Liver (tissue), 9 donors: ENCODE results near the gene PLS1. TPM values are rescaled to one million over a fixed set of nuclear protein-coding genes. Genes with fewer than 3 reads are reported as not detected.

ENCODE experiments used
- DNase-seq: peaks from one replicate; pipeline ENCODE4 v3.0.0-alpha.2; 2017; ENCODE audit warnings: low spot score
- H3K27ac ChIP-seq, 2 donors: one replicate each; pipeline ENCODE4 v1.7.0; 2013; ENCODE audit warnings: inconsistent platforms in 2 of 2, low read length in 2 of 2, control low read depth in 1 of 2, low read depth in 1 of 2, mild to moderate bottlenecking in 1 of 2
- H3K27me3 ChIP-seq, 4 donors: one replicate each; pipeline versions ENCODE4 v1.6.1 to v1.7.0; 2013; ENCODE audit warnings: low read length in 3 of 4, inconsistent platforms in 1 of 4, mild to moderate bottlenecking in 1 of 4, moderate library complexity in 1 of 4; ENCODE audit not compliant: control insufficient read depth in 4 of 4, insufficient read depth in 4 of 4
- H3K36me3 ChIP-seq, 4 donors: one replicate each; pipeline versions ENCODE4 v1.6.1 to v1.7.0; 2013; ENCODE audit warnings: low read length in 3 of 4, mild to moderate bottlenecking in 3 of 4, low read depth in 1 of 4, moderate library complexity in 1 of 4; ENCODE audit not compliant: control insufficient read depth in 4 of 4, insufficient read depth in 3 of 4
- H3K4me1 ChIP-seq, 4 donors: one replicate each; pipeline versions ENCODE4 v1.6.1 to v1.7.0; 2013; ENCODE audit warnings: low read length in 3 of 4, mild to moderate bottlenecking in 3 of 4, moderate library complexity in 1 of 4; ENCODE audit not compliant: control insufficient read depth in 4 of 4, insufficient read depth in 4 of 4
- H3K4me3 ChIP-seq, 3 donors: one replicate each; pipeline versions ENCODE4 v1.6.1 to v1.7.0; 2013; ENCODE audit warnings: low read length in 3 of 3, control low read depth in 1 of 3, low read depth in 1 of 3, mild to moderate bottlenecking in 1 of 3
- H3K9ac ChIP-seq, 2 donors: one replicate each; pipeline ENCODE4 v1.7.0; 2013; ENCODE audit warnings: low read length in 2 of 2, mild to moderate bottlenecking in 2 of 2, moderate library complexity in 2 of 2, control low read depth in 1 of 2, low read depth in 1 of 2
- H3K9me3 ChIP-seq, 4 donors: one replicate each; pipeline versions ENCODE4 v1.6.1 to v1.7.0; 2013; ENCODE audit warnings: low read length in 3 of 4; ENCODE audit not compliant: control insufficient read depth in 4 of 4
- ATF3 ChIP-seq: IDR thresholded peaks from 2 replicates; pipeline ENCODE4 v1.6.1; 2016; ENCODE audit warnings: antibody characterized with exemption
- CTCF ChIP-seq: fragments of 150-350 bp; IDR thresholded peaks from 2 replicates; pipeline ENCODE4 v1.5.1; 2017; ENCODE audit warnings: improper control_type of control experiment, low read depth, low read length; ENCODE audit not compliant: missing input control
- EGR1 ChIP-seq, 2 donors: IDR thresholded peaks; 2 replicates each; pipeline ENCODE4 v1.6.1; 2016 to 2018; ENCODE audit warnings: antibody characterized with exemption in 2 of 2, low read depth in 2 of 2
- FOXA1 ChIP-seq: IDR thresholded peaks from 2 replicates; pipeline ENCODE4 v1.6.1; 2016; ENCODE audit warnings: antibody characterized with exemption
- FOXA2 ChIP-seq: IDR thresholded peaks from 2 replicates; pipeline ENCODE4 v1.6.1; 2016; ENCODE audit warnings: antibody characterized with exemption
- GABPA ChIP-seq, 2 donors: IDR thresholded peaks in 1 of 2; conservative IDR thresholded peaks in 1 of 2; 2 replicates each; pipeline ENCODE4 v1.6.1; 2016; ENCODE audit warnings: antibody characterized with exemption in 2 of 2, mild to moderate bottlenecking in 1 of 2, moderate library complexity in 1 of 2
- HNF4A ChIP-seq, 2 donors: conservative IDR thresholded peaks; 2 replicates each; pipeline ENCODE4 v1.6.1; 2016; ENCODE audit warnings: antibody characterized with exemption in 2 of 2, mild to moderate bottlenecking in 2 of 2
- HNF4G ChIP-seq: IDR thresholded peaks from 2 replicates; pipeline ENCODE4 v1.6.1; 2016; ENCODE audit warnings: antibody characterized with exemption
- JUND ChIP-seq, 2 donors: IDR thresholded peaks; 2 replicates each; pipeline ENCODE4 v1.6.1; 2016; ENCODE audit warnings: antibody characterized with exemption in 2 of 2
- MAX ChIP-seq: IDR thresholded peaks from 2 replicates; pipeline ENCODE4 v1.6.1; 2016; ENCODE audit warnings: antibody characterized with exemption
- NR2F2 ChIP-seq: IDR thresholded peaks from 2 replicates; pipeline ENCODE4 v1.6.1; 2016; ENCODE audit warnings: antibody characterized with exemption
- RAD21 ChIP-seq, 2 donors: IDR thresholded peaks; 2 replicates each; pipeline ENCODE4 v1.6.1; 2016; ENCODE audit warnings: antibody characterized with exemption in 2 of 2, mild to moderate bottlenecking in 2 of 2
- REST ChIP-seq: IDR thresholded peaks from 2 replicates; pipeline ENCODE4 v1.6.1; 2016; ENCODE audit warnings: antibody characterized with exemption, mild to moderate bottlenecking
- RXRA ChIP-seq, 2 donors: IDR thresholded peaks; 2 replicates each; pipeline ENCODE4 v1.6.1; 2017 to 2018; ENCODE audit warnings: antibody characterized with exemption in 2 of 2, mild to moderate bottlenecking in 1 of 2
- SP1 ChIP-seq: IDR thresholded peaks from 2 replicates; pipeline ENCODE4 v1.6.1; 2018; ENCODE audit warnings: antibody characterized with exemption, mild to moderate bottlenecking
- TAF1 ChIP-seq: conservative IDR thresholded peaks from 2 replicates; pipeline ENCODE4 v1.6.1; 2016; ENCODE audit warnings: antibody characterized with exemption, mild to moderate bottlenecking
- YY1 ChIP-seq: IDR thresholded peaks from 2 replicates; pipeline ENCODE4 v1.6.1; 2016; ENCODE audit warnings: antibody characterized with exemption, mild to moderate bottlenecking
- WGBS: extraction: QIAGEN DNeasy Blood & Tissue Kit; methylation state at CpG from one replicate; pipeline ENCODE4 v1.1.7; 2013; 5-methylcytosine and 5-hydroxymethylcytosine counted together
- polyA plus RNA-seq, 2 donors: library from polyadenylated mRNA; stranded (reverse) in 1 of 2; unstranded in 1 of 2; fragments of 200-250 nt in 1 of 2; fragments of >200 nt in 1 of 2; fragmentation: Nextera tagmentation in 1 of 2; extraction: Ambion mirVana in 1 of 2; gene quantifications; one replicate each; pipeline versions ENCODE4 v1.2.1 to v1.2.3, GENCODE V29; 2013 to 2015
- total RNA-seq, 2 donors: library from RNA; depleted of rRNA; stranded (reverse); fragments of >200 nt; gene quantifications; one replicate each; pipeline ENCODE4 v1.2.3, GENCODE V29; 2014
- TF ChIP-seq, protein P1 (sequence below): IDR thresholded peaks from 2 replicates; pipeline ENCODE4 v1.6.1; 2016; ENCODE audit warnings: antibody characterized with exemption
- donor health status: healthy.
- donor health status: healthy.
- donor health status: healthy.
- donor health status: healthy.
- donor health status: healthy.

The PLS1 gene
- total and polyA plus RNA-seq, 4 donors = 7.2 to 21.9 (median 10.1) TPM

DNA sequence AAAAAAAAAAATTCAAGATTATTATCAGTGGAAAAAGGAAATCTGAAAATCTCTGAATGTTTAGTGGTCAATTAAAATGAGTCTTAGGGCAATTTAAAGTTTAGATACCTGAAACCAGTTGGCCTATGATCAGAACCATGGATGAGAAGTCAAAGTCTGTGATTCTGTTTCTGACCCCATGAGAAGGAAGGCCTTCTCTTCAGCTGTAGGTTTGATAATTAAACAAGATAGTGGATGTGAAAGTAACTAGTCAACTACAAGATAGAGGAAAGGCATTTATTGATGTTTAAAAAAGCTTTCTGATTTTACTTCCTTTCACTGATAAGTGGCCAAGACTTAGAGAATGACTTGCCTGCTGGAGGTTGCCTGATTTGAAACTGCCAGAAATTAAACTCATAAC lies 8.7 kb downstream of the PLS1 start:
- Histone ChIP-seq H3K9ac (no peak overlapping the region), H3K27me3 (no peaks in the 10 kb centered on the region), H3K27ac (no peak overlapping the region), H3K4me3 (no peak overlapping the region), H3K36me3 (no peaks in the 10 kb centered on the region), H3K9me3 (no peaks in the 10 kb centered on the region), H3K4me1 (no peaks in the 10 kb centered on the region)
- DNase-seq = no peak
- TF ChIP-seq NR2F2 = no peak
- TF ChIP-seq HNF4A (conservative IDR thresholded peaks at IDR 0.05) = peak in 1 of 2 donors; percentile 16

GRCh38 chr3:142608631-142609030 lies 12.4 kb downstream of the PLS1 start:
- Histone ChIP-seq H3K27me3 (no peaks in the 10 kb centered on the region), H3K9ac (no peak overlapping the region), H3K9me3 (no peaks in the 10 kb centered on the region), H3K4me1 (no peaks in the 10 kb centered on the region), H3K36me3 (no peaks in the 10 kb centered on the region), H3K27ac (no peak overlapping the region), H3K4me3 (no peak overlapping the region)
- WGBS = 86% methylated on average over 1 of the region's 1 CpG
- DNase-seq = no peak
- TF ChIP-seq REST (no peak), EGR1 (IDR thresholded peaks at IDR 0.05; ENCODE audit: low read depth in 2 of 2) (no peak), FOXA2 (no peak), JUND (IDR thresholded peaks at IDR 0.05) (no peak), NR2F2 (no peak), HNF4A (conservative IDR thresholded peaks at IDR 0.05) (no peak), FOXA1 (no peak), CTCF (no peak), MAX (no peak), SP1 (no peak), RXRA (IDR thresholded peaks at IDR 0.05) (no peak), RAD21 (IDR thresholded peaks at IDR 0.05) (no peak), GABPA (IDR thresholded peaks at IDR 0.05 in 1 of 2, conservative IDR thresholded peaks at IDR 0.05 in 1 of 2) (no peak), HNF4G (no peak), ATF3 (no peak), TAF1 (no peak), YY1 (no peak)
- TF ChIP-seq, protein P1, sequence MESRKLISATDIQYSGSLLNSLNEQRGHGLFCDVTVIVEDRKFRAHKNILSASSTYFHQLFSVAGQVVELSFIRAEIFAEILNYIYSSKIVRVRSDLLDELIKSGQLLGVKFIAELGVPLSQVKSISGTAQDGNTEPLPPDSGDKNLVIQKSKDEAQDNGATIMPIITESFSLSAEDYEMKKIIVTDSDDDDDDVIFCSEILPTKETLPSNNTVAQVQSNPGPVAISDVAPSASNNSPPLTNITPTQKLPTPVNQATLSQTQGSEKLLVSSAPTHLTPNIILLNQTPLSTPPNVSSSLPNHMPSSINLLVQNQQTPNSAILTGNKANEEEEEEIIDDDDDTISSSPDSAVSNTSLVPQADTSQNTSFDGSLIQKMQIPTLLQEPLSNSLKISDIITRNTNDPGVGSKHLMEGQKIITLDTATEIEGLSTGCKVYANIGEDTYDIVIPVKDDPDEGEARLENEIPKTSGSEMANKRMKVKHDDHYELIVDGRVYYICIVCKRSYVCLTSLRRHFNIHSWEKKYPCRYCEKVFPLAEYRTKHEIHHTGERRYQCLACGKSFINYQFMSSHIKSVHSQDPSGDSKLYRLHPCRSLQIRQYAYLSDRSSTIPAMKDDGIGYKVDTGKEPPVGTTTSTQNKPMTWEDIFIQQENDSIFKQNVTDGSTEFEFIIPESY = no peak
